NK-92 (cell line): ENCODE measurements around the gene RASAL1.

Experiments
- DNase-seq: peaks from one replicate; lab custom pipeline; 2025; ENCODE audit not compliant: unreplicated experiment; lab: John Stamatoyannopoulos, UW

Gene RASAL1

GRCh38 chr12:113162102-113163029 lies 26.8 kb upstream of the RASAL1 start:
- no peak for DNase-seq

GRCh38 chr12:113161415-113162016 lies 26.0 kb upstream of the RASAL1 start:
- DNase-seq: no peak

- no peak for DNase-seq
Measured at GRCh38 chr12:113159937-113160336, 24.4 kb upstream of the RASAL1 start.

- no peak for DNase-seq
Measured at GRCh38 chr12:113158439-113159203, 23.1 kb upstream of the RASAL1 start.

- no peak for DNase-seq
Measured at GRCh38 chr12:113157218-113157859, 21.8 kb upstream of the RASAL1 start.

GRCh38 chr12:113155646-113156045 lies 20.1 kb upstream of the RASAL1 start:
- DNase-seq: no peak

- no peak for DNase-seq
Measured at GRCh38 chr12:113155060-113155459, 19.5 kb upstream of the RASAL1 start.

GRCh38 chr12:113154351-113154973 lies 18.9 kb upstream of the RASAL1 start:
- DNase-seq: no peak

- no peak for DNase-seq
Measured at GRCh38 chr12:113152835-113153814, 17.6 kb upstream of the RASAL1 start.

GRCh38 chr12:113152196-113152834 lies 16.8 kb upstream of the RASAL1 start:
- no peak for DNase-seq

GRCh38 chr12:113151655-113152054 lies 16.1 kb upstream of the RASAL1 start:
- DNase-seq: no peak

- DNase-seq: no peak
Measured at GRCh38 chr12:113149361-113150150, 14.0 kb upstream of the RASAL1 start, which contains the start of gene CFAP73. Gene CFAP73 (plus strand): TSS chr12:113149724. CDS start chr12:113149858, 134 bp downstream.

- no peak for DNase-seq
Measured at GRCh38 chr12:113146999-113147398, 11.4 kb upstream of the RASAL1 start.

GRCh38 chr12:113145720-113146551 lies 10.4 kb upstream of the RASAL1 start:
- DNase-seq: no peak

- DNase-seq: no peak
Measured at GRCh38 chr12:113144806-113145205, 9.2 kb upstream of the RASAL1 start.

- DNase-seq: no peak
Measured at GRCh38 chr12:113143959-113144358, 8.4 kb upstream of the RASAL1 start.

GRCh38 chr12:113142886-113143332 lies 7.3 kb upstream of the RASAL1 start:
- DNase-seq: no peak
